ENCODE data around the gene FAM50B. TPM values are rescaled to one million over a fixed set of nuclear protein-coding genes. Genes with fewer than 3 reads are reported as not detected.

Gene FAM50B
- total RNA-seq, 4 donors from 2014 or later = 12.5 to 26.6 (median 17.6) TPM

DNA sequence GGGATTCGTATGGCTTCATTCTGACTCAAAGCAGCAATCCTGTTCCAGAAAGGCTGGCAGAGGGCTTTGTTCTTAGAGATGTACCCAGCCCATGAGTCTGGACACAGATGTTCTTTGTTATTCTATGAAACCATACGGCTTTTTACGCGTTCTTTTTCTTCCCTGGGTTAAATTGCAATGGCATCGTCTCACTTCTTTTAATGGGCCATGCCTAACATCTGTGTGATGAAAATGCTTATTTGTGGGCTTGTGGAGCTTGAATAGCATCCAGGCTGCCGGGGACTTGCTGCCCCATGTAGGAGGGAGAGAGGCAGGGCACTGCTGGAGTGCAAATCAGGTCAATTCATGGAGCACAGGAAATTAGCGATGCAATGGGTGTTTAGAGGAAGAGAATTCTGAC lies 19.4 kb downstream of the FAM50B start:
- no peak for TF ChIP-seq POLR2AphosphoS5 (IDR thresholded peaks at IDR 0.05)
- TF ChIP-seq EP300 (IDR thresholded peaks at IDR 0.05) = no peak
- TF ChIP-seq, protein P1, sequence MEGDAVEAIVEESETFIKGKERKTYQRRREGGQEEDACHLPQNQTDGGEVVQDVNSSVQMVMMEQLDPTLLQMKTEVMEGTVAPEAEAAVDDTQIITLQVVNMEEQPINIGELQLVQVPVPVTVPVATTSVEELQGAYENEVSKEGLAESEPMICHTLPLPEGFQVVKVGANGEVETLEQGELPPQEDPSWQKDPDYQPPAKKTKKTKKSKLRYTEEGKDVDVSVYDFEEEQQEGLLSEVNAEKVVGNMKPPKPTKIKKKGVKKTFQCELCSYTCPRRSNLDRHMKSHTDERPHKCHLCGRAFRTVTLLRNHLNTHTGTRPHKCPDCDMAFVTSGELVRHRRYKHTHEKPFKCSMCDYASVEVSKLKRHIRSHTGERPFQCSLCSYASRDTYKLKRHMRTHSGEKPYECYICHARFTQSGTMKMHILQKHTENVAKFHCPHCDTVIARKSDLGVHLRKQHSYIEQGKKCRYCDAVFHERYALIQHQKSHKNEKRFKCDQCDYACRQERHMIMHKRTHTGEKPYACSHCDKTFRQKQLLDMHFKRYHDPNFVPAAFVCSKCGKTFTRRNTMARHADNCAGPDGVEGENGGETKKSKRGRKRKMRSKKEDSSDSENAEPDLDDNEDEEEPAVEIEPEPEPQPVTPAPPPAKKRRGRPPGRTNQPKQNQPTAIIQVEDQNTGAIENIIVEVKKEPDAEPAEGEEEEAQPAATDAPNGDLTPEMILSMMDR (IDR thresholded peaks at IDR 0.05) = no peak
- TF ChIP-seq POLR2A (IDR thresholded peaks at IDR 0.05; ENCODE audit: low read depth) = no peak
- Histone ChIP-seq H3K4me1 (no peaks in the 10 kb centered on the region), H3K36me3 (no peaks in the 10 kb centered on the region), H3K9me3 (no peaks in the 10 kb centered on the region), H3K4me3 (no peak overlapping the region), H3K27me3 (peaks cover 0 to 9% (median 0%) of the 10 kb centered on the region in 4 donors), H3K27ac (replicated peaks in 1 of 4) (no peak overlapping the region)
- WGBS = 75% methylated on average over 7 of the region's 7 CpGs
- intact Hi-C loops (cut with DNase I) = no loop called here
- DNase-seq (ENCODE audit: extremely low spot score) = no peak

DNA sequence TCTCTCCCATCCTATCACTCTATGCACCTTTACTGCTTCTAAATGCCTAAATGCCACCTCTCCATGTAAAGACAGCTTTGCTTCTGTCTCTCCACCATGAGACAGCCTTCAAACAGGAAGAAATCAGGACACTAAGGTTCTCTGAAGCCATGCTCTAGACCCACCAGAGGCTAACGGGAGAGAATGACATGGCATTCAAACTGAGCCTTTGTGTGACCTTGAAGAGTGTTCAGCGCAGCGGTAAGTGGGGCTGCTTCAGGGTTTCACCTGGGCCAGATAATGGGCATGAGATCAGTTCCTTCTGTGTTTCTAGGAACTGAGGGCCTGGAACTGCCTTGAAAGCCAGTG lies 20.1 kb downstream of the FAM50B start:
- 97% methylated on average over 3 of the region's 3 CpGs for WGBS
- Histone ChIP-seq H3K27me3 (peaks cover 0 to 9% (median 0%) of the 10 kb centered on the region in 4 donors), H3K4me3 (no peak overlapping the region), H3K9me3 (no peaks in the 10 kb centered on the region), H3K27ac (replicated peaks in 1 of 4) (no peak overlapping the region), H3K36me3 (no peaks in the 10 kb centered on the region), H3K4me1 (no peaks in the 10 kb centered on the region)
- DNase-seq (ENCODE audit: extremely low spot score) = no peak
- TF ChIP-seq POLR2AphosphoS5 (IDR thresholded peaks at IDR 0.05) = no peak
- TF ChIP-seq, protein P1 (IDR thresholded peaks at IDR 0.05) = no peak
- no peak for TF ChIP-seq EP300 (IDR thresholded peaks at IDR 0.05)
- intact Hi-C loops (cut with DNase I) = no loop called here

DNA sequence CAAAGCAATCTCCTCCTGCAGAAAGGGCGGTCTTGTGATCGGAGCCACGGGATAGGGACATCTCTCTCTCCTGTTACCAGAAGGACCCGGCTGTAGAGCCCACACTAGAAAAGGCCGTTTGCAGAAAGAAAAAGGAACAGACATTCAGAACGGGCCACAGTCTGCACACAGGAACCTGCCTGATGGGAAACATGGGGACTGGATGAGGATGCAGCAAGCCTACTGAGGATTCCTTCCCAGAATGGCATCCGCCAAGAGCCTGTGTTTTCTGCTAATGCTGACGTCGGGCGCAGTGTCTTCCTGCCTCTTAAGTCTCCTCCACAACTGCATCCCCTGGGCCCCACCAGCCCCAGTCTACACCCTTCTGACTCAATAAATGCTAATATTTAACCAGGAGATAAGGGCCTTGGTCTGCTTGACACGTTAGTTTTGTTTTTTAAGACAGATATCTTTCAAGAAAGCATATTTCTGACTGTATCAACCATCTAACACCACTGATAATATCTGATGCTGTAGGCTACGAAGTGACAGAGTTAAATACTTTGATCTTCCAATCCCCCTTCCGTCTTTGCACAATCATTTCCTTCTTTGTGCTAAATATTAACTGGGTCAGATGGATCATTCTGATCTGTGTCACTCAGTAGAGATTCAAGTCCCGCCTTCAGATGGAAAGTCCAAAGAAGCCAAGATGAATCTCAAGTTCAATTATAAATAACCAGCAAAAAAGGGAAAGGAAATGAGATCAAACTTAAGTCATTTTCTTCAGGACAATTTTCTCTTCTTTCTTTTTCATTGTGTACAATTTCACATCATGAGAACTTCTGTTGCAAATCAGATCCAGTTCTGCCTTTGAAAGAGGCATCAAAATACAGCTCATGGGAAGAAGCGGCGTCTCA lies 20.7 kb downstream of the FAM50B start:
- DNase-seq (ENCODE audit: extremely low spot score) = no peak
- intact Hi-C loops (cut with DNase I) = no loop called here
- H3K4me3 ChIP-seq = no peak overlapping the region
- no peak for TF ChIP-seq POLR2A (IDR thresholded peaks at IDR 0.05; ENCODE audit: low read depth)
- no peak for TF ChIP-seq POLR2AphosphoS5 (IDR thresholded peaks at IDR 0.05)
- TF ChIP-seq, protein P1 (IDR thresholded peaks at IDR 0.05) = no peak
- no peaks in the 10 kb centered on the region for H3K4me1 ChIP-seq
- H3K27me3 ChIP-seq = peaks cover 0 to 9% (median 0%) of the 10 kb centered on the region in 4 donors
- H3K9me3 ChIP-seq = no peaks in the 10 kb centered on the region
- no peak overlapping the region for H3K27ac ChIP-seq (replicated peaks in 1 of 4)
- no peaks in the 10 kb centered on the region for H3K36me3 ChIP-seq
- WGBS = 81% methylated on average over 16 of the region's 16 CpGs

DNA sequence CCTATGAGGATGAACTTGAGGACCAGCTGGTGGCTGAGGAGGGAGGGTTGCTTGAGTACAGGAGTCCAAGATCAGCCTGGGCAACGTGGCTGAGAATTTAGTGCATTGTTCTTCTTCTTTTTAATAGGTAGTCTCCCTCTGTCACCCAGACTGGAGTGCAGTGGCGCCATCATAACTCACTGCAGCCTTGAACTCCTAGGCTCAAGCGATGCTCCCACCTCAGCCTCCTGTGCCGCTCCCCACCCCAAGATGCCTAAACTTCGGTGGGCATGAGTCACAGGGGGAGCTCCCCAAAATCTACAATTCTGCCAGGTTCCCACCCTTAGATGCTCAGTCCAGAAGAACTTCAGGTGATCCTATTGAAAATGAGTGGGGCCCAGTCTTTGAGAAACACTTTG lies 21.4 kb downstream of the FAM50B start:
- H3K4me3 ChIP-seq = no peak overlapping the region
- peaks cover 0 to 5% (median 0%) of the 10 kb centered on the region in 4 donors for H3K27me3 ChIP-seq
- no peak overlapping the region for H3K27ac ChIP-seq (replicated peaks in 1 of 4)
- DNase-seq (ENCODE audit: extremely low spot score) = no peak
- intact Hi-C loops (cut with DNase I) = no loop called here
- no peaks in the 10 kb centered on the region for H3K4me1 ChIP-seq
- WGBS = 94% methylated on average over 5 of the region's 5 CpGs
- no peaks in the 10 kb centered on the region for H3K9me3 ChIP-seq
- TF ChIP-seq POLR2AphosphoS5 (IDR thresholded peaks at IDR 0.05) (no peak), EP300 (IDR thresholded peaks at IDR 0.05) (no peak), POLR2A (IDR thresholded peaks at IDR 0.05; ENCODE audit: low read depth) (no peak)
- TF ChIP-seq, protein P1 (IDR thresholded peaks at IDR 0.05) = no peak
- no peaks in the 10 kb centered on the region for H3K36me3 ChIP-seq
